ENCODE results near the gene PRAME.
"Not testable (repeated sequence)": the region's sequence is repeated elsewhere in the genome, so short reads cannot be mapped to it uniquely, and the experiment has no call there.

Gene PRAME

DNA sequence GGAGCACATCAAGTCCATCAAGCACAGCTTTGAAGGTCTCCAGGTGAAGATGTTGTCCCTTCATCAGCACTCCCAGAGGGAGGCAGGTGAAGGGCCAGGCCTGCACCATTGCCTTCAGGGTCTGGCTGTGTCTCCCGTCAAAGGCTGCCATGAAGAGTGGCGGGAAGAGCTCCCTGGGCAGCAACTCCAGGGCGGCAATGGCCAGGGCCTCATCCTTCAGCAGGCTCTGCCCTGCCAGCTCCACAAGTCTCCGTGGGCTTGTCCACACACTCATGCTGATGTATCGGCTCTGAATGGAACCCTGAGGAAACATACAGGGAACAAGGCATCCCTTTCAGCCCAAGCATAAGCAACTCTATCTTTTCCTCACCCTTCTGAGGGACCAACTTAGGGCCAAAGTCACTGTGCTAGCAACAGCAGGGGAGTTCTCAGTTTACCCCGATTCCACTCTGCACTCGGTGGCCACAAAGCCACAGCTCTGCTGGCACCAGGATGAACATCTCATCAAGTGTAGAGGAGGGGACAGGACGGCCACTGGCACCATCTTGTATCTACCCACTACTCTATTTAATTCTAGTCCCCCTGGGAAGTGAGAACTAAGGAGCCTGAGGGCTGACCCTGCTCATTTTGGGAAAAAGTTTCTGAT is 8.2 kb downstream of the PRAME start:
- DNase-seq, result no peak

DNA sequence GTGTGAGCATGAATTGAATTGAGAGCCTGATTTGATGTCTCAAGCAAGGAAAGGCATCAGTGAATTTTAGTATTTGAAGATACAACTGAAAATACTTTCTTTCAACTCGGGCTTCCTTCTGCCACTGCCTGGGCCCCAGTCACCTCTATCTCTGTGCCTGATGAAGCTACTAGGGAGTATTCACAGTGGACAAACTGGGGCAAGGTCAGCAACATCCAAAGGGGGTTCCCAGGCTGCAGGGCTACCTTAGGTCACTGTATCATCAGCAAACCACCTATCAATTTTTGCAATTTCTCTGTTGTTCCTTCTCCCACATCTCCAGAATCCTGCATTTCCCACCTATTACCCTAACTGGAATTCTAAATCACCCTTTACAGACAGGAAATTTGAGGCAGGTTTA is 10.2 kb downstream of the PRAME start:
- DNase-seq, result no peak

DNA sequence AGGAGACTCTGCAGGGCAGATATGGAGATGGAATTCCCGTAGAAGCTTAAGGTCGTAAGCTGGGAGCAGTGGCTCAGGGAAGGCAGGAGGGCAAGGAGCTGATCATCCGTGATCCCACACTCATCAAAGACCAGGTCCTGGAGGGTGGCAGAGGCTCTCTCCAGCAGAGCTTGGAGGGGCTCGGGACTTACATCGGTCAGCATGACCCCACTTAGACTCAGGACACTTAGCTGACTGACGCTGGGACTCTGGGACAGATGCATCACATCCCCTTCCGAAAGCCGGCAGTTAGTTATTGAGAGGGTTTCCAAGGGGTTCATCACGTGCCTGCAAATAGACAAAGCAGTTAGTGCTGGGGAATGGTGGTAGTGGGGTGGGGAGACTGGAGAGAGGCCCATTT is 10.7 kb downstream of the PRAME start:
- no peak for DNase-seq

DNA sequence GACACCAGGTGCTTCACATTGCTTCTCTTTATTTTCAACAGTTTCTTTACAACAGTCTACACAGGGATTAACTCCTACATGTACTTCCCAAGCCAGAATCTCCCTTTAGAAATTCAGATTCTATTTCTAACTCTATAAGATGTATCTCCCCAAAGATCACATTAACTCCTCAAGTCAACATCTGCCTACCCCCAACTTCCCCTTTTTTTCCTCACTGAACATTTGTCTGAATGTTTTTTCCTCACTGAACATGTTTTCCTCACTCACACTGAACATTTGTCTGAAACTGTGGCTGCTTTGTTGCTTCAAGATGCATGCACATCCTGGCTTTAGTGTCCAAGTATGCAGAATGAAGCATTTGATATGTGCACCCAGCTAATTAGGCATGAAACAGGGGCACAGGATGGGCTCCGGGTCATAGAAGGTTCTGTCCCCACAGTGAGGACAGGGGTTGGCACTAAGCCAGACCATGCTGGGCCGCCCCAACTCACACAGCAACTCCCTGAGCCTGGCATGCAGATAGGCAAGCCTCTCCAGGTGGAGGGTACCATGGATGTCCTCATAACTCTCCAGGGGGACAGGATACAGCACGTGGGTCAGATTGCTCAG is 11.3 kb downstream of the PRAME start:
- no peak for DNase-seq

DNA sequence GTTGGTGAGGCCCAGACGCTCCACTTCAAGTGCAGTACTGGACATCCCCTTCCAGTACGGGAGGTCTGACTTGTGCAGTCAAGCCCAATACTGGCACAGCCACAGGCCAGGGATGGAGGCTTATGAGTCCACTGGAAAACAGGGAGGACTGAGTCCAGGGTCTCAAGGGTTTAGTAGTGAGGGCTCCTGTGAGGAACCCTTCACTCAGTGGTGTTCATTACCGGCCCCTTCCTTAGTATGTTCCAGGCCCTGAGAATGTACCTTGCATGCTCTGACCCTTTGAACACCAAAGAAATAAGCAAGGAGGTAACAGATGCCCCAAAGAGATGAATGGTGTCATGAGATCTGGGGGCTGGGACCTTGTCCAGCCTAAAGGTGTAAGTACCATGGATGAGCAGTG is 11.8 kb downstream of the PRAME start:
- DNase-seq, result no peak

DNA sequence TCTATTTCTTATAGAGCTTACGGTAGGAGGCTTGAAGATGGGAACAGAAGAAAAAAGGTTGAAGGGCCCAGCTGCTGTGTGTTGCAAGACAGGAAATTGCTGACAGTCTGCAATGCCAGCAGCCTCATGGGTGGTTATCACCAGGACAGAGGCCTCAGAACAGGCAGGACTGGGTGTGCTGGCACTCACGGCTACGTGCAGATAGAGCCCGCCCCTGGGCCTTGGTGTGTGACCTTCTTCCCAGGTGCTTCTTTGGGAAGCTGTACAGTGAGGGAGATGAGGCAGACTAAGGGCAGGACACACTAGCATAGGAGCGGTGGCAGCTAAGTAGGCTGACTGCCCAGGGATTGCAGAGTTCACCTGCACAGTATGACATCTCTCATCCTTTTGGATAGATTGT is 12.6 kb downstream of the PRAME start:
- no peak for DNase-seq

DNA sequence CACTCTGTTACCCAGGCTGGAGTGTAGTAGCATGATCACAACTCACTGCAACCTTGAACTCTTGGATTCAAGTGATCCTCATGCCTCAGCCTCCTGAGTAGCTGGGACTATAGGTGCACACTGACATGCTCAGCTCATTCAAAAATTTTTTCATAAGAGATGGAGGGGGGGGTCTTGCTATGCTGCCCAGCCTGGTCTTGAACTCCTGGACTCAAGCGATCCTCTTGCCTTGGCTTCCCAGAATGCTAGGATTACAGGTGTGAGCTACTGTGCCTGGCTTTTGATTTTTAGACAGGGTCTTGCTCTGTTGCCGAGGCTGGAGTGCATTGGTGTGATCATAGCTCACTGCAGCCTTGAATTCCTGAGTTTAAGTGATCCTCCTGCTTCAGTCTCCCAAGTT is 14.0 kb downstream of the PRAME start:
- no peak for DNase-seq

DNA sequence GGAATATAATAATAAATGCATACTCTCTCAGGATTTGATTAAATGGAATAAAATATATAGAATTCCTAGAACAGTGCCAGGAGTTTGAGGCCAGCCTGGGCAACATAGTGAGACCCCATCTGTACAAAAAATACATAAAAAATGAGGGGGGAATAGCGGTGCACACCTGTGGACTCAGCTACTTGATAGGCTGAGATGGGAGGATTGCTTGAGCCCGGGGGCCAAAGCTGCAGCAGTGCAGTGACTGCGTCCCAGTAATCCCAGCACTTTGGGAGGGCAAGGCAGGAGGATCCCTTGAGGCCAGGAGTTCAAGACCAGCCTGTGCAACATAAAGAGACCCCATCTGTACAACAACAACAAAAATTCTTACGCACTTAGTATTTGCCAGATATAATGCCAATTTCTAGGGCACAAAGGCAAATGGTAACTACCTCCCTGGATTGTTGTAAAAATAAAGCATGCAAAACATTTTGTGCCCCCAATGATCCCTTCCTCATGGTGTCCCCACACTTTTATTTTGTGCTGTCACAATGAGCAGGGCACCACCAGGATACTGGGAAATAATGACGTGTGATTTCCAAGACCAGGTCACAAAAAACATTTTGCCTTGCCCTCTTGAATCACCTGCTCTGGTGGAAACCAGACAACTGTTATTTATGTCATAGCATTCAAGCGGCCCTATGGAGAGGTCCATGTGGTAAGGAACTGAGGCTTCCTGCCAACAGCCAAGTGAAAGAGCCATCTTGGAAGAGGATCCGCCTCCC is 20.7 kb downstream of the PRAME start:
- no peak for DNase-seq

DNA sequence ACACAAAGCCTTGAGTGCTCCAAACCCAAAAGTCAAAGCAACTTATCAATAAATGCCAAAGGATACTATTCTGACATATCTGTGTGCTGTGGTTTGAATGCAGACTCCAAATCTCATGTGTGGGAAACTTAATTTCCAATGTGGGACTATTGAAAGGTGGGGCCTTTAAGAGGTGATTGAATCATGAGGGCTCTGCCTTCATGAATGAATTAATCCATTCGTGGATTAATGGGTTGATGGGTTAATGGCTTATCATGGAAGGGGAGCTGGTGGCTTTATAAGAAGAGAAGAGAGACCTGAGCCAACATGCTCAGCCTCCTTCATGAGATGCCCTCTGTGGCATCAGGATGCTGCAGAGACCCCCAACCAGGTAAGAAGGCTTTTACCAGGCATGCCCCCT is 22.1 kb downstream of the PRAME start:
- DNase-seq, result no peak

DNA sequence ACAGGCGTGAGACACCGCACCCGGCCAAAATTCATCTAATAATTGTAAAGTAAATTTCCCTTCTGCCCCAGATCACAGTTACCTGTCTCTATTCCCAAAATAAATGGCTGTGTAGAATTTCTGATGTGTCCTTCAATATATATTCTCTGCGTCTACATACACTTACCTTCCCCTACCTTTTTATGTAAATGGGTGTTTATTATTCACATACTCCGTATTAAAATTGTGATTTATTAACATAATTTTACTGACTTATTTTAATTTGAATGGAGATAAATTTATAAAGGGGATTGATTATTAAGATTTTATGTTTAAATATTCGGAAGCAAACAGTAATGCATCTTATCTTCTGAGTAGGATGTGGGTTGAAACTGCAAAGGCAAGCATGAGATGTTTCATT is 22.6 kb downstream of the PRAME start:
- DNase-seq, result no peak

DNA sequence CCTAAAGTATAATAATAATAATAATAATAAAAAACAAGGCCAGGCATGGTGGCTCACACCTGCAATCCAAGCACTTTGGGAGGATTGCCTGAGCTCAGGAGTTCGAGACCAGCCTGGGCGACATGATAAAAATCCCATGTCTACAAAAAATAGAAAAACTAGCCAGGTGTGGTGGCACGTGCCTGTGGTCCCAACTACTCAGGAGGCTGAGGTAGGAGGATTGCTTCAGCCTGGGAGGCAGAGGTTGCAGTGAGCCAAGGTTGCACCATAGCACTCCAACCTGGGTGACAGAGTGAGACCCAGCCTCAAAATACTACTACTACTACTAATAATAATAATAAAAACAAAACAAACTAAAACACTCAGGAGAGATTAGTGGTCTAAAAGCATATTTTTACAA is 23.4 kb downstream of the PRAME start:
- no peak for DNase-seq

DNA sequence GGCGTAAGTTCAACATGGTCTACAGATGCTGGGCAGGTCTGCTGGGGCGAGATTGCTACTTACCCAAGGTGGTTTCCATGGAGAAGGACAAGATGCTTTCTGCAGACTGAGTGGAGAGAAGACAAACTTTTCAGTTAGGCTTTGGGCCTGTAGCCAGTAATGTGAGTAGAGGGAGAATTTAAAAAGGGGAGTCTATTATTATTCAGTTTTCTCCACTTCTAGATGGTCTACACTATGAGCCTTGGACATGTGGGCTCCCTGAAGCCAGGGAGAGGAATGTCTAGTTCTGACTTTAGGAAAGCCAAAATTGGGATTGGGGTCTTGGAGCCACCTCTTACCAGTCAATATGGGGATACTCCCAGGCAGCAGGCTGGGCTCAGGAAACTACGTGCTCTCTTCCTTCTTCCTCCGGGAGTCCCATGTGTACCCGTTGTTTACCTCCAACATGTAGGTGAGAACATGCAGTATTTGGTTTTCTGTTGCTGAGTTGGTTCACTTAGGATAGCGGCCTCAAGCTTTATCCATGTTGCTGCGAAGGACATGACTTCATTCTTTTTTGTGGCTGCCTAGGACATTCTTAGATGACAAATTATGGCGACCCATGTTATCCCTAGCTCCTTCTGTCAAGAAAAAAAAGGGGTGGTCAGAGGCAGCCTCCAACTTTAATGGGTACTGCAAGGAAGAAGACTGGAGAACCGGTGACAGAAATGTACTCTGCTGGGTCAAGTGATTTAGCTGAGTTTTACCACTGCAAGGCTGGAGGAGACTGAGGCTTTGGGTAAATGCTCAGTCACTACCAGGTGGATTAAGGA is 24.3 kb downstream of the PRAME start:
- no peak for DNase-seq

DNA sequence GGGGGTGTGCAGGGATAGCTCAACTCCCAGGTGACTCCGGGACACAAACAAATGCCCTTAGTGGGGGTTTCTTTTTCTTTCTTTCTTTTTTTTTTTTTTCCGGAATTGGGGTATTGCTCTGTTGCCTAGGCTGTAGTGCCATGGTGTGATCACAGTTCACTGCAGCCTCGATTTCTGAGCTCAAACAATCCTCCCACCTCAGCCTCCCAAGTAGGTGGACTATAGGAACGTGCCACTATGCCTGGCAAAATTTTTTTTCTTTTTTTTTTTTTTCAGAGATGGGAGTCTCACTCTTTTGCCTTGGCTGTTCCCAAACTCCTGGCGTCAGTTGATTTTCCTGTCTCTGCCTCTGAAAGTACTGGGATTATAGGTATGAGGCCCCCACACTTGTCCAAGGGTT is 25.2 kb downstream of the PRAME start:
- DNase-seq, result no peak

DNA sequence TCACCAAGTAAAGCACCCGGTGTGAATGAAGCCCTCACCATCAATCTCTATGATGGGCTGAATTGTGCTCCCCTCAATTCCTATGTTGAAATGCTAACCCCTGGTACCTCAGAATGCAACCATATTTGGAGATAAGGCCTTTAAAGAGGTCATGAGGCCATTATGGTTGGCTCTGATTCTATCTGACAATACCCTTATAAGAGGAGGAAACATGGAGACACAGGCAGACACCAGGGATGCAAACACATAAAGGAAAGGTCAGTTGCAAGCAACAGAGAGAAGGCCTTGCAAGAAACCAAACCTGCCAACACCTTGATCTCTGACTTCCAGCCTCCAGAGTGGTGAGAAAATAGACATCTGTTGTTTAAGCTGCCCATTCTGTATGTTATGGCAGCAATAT is 25.6 kb downstream of the PRAME start:
- no peak for DNase-seq

DNA sequence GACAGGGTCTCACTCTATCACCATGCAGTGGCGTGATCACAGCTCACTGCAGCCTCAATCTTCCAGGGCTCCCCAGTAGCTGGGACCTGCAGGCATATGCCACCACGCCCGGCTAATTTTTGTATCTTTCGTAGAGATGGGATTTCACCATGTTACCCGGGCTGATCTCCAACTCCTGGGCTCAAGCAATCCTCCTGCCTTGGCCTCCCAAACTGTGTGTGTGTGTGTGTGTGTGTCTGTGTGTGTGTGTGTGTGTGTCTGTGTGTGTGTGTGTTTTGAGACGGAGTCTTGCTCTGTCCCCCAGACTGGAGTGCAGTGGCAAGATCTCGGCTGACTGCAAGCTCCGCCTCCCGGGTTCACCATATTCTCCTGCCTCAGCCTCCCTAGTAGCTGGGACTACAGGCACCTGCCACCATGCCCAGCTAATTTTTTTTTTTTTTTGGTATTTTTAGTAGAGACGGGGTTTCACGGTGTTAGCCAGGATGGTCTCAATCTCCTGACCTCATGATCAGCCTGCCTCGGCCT is 26.5 kb downstream of the PRAME start:
- DNase-seq, result not testable (repeated sequence)

DNA sequence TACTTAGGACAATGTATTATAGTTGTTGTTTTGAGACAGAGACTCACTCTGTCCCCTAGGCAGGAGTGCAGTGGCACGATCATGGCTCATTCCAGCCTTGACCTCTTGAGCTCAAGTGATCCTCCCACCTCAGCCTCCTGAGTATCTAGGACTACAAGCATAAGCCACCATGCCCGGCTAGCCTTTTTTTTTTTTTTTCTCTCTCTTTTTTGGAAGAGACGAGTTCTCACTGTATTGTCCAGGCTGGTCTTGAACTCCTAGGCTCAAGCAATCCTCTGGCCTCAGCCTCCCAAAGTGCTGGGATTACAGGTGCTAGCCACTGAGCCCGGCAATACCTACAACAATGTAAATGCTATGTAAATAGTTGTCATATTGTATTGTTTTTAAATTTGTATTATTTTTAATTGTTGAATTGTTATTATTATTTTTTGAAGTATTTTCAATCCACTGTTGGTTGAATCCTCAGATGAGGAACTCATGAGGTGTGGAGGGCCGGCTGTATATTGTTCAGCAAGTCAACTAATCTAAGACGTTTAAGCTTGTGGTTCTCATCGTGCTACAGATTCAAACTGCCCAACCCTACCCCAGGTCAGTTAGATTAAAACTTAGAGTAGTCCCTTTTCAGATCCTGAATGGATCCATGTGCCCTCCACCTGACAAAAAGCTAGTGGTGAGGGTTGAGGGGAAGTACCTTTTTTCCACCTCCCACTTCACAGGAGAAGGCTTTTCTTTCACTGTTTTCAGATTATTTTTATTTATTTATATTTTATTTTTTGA is 27.1 kb downstream of the PRAME start:
- DNase-seq, result no peak

DNA sequence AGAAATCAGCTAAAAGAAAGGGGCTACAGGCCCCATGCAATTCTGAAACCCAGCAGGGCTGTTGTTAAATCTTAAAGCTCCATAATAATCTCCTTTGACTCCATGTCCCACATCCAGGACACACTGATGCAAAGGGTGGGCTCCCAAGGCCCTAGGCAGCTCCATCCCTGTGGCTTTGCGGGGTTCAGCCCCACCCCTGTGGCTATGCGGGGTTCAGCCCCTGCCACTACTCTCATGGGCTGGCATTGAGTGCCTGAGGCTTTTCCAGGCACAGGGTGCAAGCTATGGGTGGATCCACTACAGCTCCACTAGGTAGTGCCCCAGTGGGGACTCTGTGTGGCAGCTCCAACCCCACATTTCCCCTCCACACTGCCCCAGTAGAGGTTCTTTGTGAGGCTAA is 30.3 kb downstream of the PRAME start:
- DNase-seq, result no peak

DNA sequence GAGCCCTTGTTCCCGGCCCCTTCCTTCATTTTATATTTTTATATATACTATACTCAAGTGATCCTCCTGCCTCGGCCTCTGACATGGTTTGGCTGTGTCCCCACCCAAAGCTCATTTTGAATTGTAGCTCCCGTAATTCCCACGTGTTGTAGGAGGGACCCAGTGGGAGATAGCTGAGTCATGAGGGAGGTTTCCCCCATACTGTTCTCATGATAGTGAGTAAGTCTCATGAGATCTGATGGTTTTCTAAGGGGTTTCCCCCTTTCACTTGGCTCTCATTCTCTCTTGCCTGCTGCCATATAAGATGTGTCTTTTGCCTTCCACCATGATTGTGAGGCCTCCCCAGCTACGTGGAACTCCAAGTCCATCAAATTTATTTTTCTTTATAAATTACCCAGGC is 31.8 kb downstream of the PRAME start:
- no peak for DNase-seq

DNA sequence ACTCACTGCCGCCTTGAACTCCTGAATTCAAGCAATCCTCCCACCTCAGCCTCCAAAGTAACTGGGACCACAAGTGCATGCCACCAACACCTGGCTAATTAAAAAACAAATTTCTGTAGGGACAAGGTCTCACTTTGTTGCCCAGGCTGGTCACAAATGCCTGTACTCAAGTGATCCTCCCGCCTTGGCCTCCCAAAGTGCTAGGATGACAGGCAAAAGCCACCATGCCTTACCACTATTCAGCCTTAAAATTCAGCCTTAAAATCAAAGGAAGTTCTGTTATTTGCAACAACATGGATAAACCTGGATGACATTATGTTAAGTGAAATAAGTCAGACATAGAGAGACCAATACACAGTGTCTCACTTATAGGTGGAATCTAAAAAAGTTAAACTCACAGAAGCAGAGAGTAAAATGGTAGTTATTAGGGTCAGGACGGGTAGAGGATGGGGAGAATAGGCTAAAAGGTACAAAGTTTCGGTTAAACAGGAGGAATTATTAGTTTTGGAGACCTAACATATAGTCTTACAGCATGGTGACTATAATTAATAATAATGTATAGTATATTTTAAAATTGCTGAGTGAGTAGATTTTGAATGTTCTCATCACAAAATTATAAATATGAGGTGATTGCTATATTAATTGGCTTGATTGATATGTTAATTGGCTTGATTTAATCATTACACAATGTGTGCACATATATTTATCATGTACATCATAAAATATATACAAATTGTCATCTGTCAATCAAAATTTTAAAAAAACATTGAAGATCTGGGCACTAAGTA is 32.7 kb downstream of the PRAME start:
- no peak for DNase-seq

DNA sequence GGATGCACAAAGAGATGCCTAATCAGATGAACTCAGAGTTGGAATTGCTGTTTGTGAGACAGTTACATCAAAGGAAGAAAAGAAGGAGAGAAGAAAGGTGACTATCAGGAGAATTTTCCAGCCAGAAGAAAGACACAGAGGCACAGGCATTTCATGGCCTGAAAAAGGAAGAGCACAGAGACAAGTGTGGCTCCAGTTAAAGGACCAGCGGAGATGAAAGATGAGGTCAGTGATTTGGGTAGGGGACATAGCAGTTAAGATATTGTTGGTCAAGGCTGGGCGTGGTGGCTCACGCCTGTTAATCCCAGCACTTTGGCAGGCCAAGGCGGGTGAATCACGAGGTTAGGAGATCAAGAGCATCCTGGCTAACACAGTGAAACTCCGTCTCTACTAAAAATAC is 35.6 kb downstream of the PRAME start:
- DNase-seq, result no peak

DNA sequence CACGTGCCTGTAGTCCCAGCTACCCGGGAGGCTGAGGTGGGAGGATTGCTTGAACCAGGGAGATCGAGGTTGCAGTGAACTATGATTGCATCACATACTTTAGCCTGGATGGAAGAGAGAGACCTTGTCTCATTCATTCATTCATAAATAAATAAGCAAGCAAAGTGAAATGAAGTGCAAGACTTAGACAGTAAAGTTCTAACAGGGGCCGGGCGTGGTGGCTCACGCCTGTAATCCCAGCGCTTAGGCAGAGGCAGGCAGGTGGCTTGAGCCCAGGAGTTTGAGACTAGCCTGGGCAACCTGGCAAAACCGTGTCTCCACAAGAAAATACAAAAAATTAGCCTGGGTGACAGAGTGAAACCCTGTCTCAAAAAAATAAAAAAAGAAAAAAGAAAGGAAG is 37.4 kb downstream of the PRAME start:
- DNase-seq, result no peak

Measured in GDM1 (cell line).